Measurements from ENCODE around the gene FAM53A.

FAM53A gene

DNA sequence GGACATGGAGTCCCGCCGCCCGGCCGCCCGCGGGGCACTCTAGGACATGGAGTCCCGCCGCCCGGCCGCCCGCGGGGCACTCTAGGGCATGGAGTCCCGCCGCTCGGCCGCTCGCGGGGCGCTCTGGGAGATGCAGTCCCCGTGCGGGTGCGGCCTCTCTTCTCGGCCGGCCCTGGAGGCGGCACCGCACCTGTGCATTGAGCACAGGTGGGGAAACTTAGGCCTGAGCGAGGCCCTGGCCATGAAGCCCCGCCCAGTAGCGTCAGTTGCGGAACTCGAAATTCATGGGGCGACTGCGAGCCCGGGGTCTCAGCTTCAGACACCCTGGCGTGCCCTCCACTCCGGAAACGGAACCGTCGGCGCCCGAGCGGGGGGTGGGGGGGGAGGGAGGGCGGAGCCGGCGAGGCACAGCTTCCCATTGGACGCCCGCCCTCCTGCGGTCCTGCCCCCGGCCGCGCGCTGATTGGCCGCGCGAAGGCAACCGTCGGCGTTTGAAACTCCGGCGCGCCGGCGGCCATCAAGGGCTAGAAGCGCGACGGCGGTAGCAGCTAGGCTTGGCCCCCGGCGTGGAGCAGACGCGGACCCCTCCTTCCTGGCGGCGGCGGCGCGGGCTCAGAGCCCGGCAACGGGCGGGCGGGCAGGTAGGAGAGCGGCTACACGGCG, 37.0 kb upstream of the FAM53A start, which contains the start of the genes TACC3 and TMEM129 (continued):
- no peak for TF ChIP-seq ZNF571 (tag by site-specific recombination; IDR thresholded peaks at IDR 0.05)
- TF ChIP-seq, protein P1, sequence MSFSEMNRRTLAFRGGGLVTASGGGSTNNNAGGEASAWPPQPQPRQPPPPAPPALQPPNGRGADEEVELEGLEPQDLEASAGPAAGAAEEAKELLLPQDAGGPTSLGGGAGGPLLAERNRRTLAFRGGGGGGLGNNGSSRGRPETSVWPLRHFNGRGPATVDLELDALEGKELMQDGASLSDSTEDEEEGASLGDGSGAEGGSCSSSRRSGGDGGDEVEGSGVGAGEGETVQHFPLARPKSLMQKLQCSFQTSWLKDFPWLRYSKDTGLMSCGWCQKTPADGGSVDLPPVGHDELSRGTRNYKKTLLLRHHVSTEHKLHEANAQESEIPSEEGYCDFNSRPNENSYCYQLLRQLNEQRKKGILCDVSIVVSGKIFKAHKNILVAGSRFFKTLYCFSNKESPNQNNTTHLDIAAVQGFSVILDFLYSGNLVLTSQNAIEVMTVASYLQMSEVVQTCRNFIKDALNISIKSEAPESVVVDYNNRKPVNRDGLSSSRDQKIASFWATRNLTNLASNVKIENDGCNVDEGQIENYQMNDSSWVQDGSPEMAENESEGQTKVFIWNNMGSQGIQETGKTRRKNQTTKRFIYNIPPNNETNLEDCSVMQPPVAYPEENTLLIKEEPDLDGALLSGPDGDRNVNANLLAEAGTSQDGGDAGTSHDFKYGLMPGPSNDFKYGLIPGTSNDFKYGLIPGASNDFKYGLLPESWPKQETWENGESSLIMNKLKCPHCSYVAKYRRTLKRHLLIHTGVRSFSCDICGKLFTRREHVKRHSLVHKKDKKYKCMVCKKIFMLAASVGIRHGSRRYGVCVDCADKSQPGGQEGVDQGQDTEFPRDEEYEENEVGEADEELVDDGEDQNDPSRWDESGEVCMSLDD (tag by site-specific recombination; IDR thresholded peaks at IDR 0.05) = peak; percentile 65; the same call in 1 of the 2 replicates
- TF ChIP-seq BCL11A (tag by site-specific recombination; IDR thresholded peaks at IDR 0.05; ENCODE audit: low read depth) = no peak
- TF ChIP-seq ZSCAN30 (tag by site-specific recombination; IDR thresholded peaks at IDR 0.05) = peak; percentile 33; the same call in 1 of the 2 replicates
- no peak for TF ChIP-seq ZNF292 (tag by site-specific recombination; IDR thresholded peaks at IDR 0.05; ENCODE audit: borderline replicate concordance, low read depth)
- TF ChIP-seq, protein P2, sequence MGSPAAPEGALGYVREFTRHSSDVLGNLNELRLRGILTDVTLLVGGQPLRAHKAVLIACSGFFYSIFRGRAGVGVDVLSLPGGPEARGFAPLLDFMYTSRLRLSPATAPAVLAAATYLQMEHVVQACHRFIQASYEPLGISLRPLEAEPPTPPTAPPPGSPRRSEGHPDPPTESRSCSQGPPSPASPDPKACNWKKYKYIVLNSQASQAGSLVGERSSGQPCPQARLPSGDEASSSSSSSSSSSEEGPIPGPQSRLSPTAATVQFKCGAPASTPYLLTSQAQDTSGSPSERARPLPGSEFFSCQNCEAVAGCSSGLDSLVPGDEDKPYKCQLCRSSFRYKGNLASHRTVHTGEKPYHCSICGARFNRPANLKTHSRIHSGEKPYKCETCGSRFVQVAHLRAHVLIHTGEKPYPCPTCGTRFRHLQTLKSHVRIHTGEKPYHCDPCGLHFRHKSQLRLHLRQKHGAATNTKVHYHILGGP (tag by site-specific recombination; IDR thresholded peaks at IDR 0.05) = no peak
- no peak for TF ChIP-seq ZBTB21 (tag by site-specific recombination; IDR thresholded peaks at IDR 0.05)
- no peak for TF ChIP-seq SETDB1 (IDR thresholded peaks at IDR 0.05; ENCODE audit: insufficient read length, low read length)
- peak; percentile 58 for TF ChIP-seq SP2 (tag by site-specific recombination; IDR thresholded peaks at IDR 0.05)
- no peak for TF ChIP-seq KLF7 (tag by site-specific recombination; IDR thresholded peaks at IDR 0.05; ENCODE audit: borderline replicate concordance)
- TF ChIP-seq ZNF16 (tag by site-specific recombination; IDR thresholded peaks at IDR 0.05; ENCODE audit: low read depth) = no peak
- TF ChIP-seq ZNF600 (tag by site-specific recombination; IDR thresholded peaks at IDR 0.05) = no peak
- TF ChIP-seq ZBTB7A (tag by site-specific recombination; IDR thresholded peaks at IDR 0.05; ENCODE audit: low read depth) = no peak
- TF ChIP-seq, protein P3, sequence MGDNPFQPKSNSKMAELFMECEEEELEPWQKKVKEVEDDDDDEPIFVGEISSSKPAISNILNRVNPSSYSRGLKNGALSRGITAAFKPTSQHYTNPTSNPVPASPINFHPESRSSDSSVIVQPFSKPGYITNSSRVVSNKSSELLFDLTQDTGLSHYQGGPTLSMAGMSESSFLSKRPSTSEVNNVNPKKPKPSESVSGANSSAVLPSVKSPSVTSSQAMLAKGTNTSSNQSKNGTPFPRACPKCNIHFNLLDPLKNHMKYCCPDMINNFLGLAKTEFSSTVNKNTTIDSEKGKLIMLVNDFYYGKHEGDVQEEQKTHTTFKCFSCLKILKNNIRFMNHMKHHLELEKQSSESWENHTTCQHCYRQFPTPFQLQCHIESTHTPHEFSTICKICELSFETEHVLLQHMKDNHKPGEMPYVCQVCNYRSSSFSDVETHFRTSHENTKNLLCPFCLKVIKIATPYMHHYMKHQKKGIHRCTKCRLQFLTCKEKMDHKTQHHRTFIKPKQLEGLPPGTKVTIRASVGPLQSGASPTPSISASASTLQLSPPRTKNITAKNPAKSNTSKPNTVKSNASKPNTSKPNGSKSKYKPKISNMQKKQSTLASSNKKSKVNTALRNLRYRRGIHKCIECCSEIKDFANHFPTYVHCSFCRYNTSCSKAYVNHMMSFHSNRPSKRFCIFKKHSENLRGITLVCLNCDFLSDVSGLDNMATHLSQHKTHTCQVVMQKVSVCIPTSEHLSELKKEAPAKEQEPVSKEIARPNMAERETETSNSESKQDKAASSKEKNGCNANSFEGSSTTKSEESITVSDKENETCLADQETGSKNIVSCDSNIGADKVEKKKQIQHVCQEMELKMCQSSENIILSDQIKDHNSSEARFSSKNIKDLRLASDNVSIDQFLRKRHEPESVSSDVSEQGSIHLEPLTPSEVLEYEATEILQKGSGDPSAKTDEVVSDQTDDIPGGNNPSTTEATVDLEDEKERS (tag by site-specific recombination; IDR thresholded peaks at IDR 0.05) = no peak
- no peak for TF ChIP-seq HOXA7 (CRISPR knock-in tag; IDR thresholded peaks at IDR 0.05; ENCODE audit: borderline replicate concordance)
- TF ChIP-seq ZNF169 (tag by site-specific recombination; IDR thresholded peaks at IDR 0.05) = no peak
- no peak for TF ChIP-seq ZFP69B (tag by site-specific recombination; IDR thresholded peaks at IDR 0.05)
- no peak for TF ChIP-seq ZFP37 (tag by site-specific recombination; IDR thresholded peaks at IDR 0.05)
- TF ChIP-seq ZSCAN16 (tag by site-specific recombination; IDR thresholded peaks at IDR 0.05) = no peak
- no peak for TF ChIP-seq ZNF184 (tag by site-specific recombination; IDR thresholded peaks at IDR 0.05)
- TF ChIP-seq KLF8 (tag by site-specific recombination; IDR thresholded peaks at IDR 0.05) = peak; percentile 78; the same call in 1 of the 2 replicates
- TF ChIP-seq, protein P4, sequence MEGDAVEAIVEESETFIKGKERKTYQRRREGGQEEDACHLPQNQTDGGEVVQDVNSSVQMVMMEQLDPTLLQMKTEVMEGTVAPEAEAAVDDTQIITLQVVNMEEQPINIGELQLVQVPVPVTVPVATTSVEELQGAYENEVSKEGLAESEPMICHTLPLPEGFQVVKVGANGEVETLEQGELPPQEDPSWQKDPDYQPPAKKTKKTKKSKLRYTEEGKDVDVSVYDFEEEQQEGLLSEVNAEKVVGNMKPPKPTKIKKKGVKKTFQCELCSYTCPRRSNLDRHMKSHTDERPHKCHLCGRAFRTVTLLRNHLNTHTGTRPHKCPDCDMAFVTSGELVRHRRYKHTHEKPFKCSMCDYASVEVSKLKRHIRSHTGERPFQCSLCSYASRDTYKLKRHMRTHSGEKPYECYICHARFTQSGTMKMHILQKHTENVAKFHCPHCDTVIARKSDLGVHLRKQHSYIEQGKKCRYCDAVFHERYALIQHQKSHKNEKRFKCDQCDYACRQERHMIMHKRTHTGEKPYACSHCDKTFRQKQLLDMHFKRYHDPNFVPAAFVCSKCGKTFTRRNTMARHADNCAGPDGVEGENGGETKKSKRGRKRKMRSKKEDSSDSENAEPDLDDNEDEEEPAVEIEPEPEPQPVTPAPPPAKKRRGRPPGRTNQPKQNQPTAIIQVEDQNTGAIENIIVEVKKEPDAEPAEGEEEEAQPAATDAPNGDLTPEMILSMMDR (tag by site-specific recombination; IDR thresholded peaks at IDR 0.05) = no peak
- no peak for TF ChIP-seq ZNF214 (tag by site-specific recombination; IDR thresholded peaks at IDR 0.05; ENCODE audit: borderline replicate concordance)
- TF ChIP-seq ZNF202 (tag by site-specific recombination; IDR thresholded peaks at IDR 0.05; ENCODE audit: borderline replicate concordance) = no peak
- no peak for TF ChIP-seq ZNF416 (tag by site-specific recombination; IDR thresholded peaks at IDR 0.05)
- no peak for TF ChIP-seq ZNF521 (tag by site-specific recombination; IDR thresholded peaks at IDR 0.05)
- TF ChIP-seq ZNF776 (tag by site-specific recombination; IDR thresholded peaks at IDR 0.05; ENCODE audit: borderline replicate concordance) = no peak
- no peak for TF ChIP-seq ZNF830 (tag by site-specific recombination; IDR thresholded peaks at IDR 0.05; ENCODE audit: low read depth)
- TF ChIP-seq ZNF155 (tag by site-specific recombination; IDR thresholded peaks at IDR 0.05) = no peak
- 0 out of 2 replicates have a peak, but pooled peaks have one; percentile 5 for TF ChIP-seq GLIS1 (tag by site-specific recombination; IDR thresholded peaks at IDR 0.05)
- TF ChIP-seq ZNF610 (tag by site-specific recombination; IDR thresholded peaks at IDR 0.05; ENCODE audit: borderline replicate concordance) = no peak
- TF ChIP-seq ZNF37A (tag by site-specific recombination; IDR thresholded peaks at IDR 0.05) = no peak
- no peak for TF ChIP-seq ZNF221 (tag by site-specific recombination; IDR thresholded peaks at IDR 0.05; ENCODE audit: borderline replicate concordance)
- TF ChIP-seq FEZF1 (tag by site-specific recombination; IDR thresholded peaks at IDR 0.05) = no peak

Data from HEK293 (cell line).